Activated T-cell treated with anti-CD3 and anti-CD28 coated beads for 24 hours (primary cell): ENCODE data around the gene PKD1L1.

Source experiments
- DNase-seq: peaks from one replicate; pipeline ENCODE4 v3.0.0-alpha.2; 2020; ENCODE audit warnings: low read depth

Gene PKD1L1

DNA sequence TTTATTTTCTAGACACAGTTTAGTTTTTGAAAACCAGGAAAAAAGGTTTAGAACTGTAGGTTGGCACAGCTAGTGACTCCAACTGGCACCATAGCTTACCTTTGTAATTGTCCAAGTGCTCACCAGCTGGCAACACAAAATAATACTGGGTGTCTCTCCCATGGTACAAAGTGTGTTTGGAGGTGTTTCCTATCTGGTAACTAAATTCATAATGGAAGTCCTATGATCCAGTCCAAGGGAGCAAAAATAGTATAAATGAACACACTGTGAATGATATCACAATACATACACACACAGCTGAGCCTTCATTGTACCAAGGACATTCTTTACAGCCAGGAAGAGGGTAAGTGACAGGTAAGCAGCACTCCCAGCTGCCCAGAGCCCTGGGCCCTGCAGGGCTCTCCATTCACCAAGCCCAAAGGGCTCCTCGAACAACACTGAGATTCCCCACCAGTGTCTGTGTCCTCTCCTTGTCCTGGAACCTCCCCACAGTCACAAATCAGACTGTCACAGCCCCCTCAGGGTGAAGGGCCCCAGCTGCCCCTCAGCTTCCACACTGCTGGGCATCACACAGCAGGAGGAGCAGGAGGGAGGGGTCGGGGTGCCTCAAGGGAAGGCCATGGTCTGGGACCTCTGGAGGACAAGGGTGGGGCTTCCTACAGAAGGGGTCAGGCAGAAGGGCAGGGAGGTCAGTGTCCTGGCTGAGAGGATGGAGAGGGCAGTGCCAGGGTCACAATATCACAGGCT, 72.1 kb downstream of the PKD1L1 start:
- DNase-seq, result no peak

DNA sequence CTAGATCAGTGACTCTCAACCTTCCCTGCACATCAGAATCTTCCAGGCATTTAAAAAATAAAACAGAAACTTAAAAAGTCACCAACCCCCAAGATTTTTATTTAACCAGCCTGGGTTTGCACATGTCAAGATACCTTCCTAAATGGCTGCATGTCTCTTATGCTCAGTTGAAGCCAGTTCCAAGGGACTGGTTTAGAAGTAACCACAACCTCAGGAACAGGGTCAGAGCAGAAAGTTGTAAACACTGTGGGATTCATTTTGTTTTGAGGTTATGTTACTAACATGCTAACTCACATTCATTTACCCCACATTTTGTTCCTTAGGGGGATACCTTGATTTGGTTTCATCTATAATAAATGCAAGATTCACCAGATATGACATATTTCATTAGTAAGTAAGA, 72.9 kb downstream of the PKD1L1 start:
- DNase-seq, result no peak

DNA sequence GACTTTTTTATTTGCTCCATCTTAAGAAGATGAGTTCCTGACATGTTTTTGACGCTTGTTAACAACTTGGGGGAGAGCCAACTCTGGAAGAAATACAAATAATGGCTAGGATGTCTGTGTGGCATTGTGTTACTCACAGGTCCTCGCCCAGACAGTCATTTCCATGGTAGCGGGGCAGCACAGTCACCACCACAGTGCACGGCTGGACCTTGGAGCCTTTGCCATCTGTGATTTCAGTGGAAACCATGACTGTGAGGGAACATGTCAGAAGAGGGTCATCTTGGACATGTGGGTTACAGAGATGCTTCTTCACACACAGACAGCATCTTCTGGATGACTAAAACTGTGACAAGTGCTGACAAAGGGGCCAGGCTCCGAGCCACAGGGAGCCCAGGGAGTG, 74.5 kb downstream of the PKD1L1 start:
- no peak for DNase-seq

DNA sequence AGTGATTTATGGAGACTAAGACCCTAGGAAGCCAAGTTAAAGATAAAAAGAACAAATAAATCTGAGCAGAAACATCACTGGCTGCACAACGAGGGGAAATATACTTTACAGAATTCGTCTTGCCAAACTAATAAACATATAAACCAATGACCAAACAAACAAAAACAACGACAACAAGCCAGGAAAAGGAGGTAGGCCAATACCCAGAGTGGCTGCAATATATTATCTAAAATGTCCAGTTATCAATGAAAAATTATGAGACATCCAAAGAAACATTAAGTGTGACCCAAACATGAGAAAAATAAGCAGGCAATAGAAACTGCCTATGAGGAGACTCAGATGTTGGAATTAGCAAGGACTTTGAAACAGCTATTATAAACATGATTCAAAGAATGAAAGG, 81.0 kb downstream of the PKD1L1 start:
- DNase-seq, result no peak

DNA sequence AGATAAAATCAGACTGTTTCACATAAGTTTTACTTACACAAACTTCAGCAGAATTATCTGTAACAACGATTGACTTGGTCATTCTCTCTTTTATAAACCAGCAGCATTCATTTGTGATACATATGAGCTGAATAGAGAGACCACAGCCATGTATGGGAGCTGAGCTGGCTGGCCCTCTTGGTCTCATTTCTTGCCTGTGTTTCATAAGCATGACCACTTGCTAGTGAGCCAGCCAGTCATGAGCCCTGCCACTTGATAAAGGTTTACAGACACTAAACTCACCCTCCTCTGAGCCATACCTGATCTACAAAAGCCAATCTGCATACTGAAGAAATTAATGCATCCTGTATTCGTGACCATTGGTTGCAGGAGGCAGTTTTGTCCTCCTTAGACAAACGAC, 82.1 kb downstream of the PKD1L1 start:
- no peak for DNase-seq

DNA sequence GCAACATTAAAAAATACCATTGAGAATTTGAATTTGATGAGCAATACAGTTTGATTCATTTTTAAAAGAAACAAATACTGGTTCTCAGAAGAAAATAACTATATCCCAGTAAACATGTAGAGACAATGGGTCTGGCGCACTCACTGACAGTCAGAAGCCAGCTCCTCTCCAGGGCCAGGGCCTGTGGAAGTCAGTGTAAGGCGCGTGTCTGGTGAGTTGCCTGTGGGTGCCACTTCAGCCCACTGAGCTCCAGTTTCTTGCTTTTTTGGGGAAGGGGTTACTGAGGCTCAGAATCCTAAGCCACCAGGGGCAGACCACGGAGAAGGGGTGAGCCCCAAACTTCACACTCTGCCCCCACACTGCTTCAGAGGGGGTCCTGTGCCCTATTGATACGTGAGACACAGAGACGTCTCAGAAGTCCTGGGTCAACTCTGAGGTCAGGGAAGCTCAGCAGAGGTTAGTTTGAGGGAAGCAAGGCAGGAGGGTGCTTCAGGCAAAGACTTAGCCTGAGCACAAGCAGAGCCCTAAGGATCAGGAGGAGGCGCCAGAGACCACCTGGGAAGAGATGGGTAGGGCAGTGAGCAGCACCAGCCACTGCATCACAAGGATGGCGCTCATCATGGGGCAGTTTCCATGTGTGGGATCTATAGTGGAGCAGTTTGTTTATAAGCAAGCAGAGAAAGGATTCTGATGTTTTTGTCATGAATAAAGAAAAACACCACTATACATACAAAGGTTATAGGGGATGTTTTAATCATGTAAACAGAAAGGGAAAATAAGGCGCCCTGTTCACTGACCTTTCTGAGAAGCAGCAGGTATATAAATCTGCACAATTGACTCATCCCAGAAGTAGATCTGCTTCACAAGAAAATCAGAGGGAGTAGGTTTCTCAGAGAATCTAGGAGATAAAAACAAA, 95.7 kb downstream of the PKD1L1 start:
- DNase-seq, result no peak

DNA sequence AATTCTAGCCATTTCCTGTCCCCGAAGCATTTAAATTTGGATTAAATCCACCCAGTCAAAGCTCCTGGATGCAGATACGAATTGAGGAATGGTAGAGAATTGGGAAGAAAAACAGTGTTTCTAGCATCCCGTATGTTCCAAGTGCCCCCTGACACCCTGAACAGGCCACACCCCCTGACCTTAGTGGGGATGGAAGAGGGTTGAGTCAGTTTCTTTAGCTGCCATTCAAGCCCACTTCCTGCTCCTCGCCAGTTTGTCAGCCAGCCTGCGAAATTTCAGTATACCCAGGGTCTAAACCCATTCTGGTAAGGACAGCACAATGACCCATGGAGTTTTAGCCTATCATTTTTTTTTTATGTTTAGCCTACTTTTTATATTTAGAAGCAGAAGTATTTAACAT, 101.1 kb downstream of the PKD1L1 start:
- no peak for DNase-seq

DNA sequence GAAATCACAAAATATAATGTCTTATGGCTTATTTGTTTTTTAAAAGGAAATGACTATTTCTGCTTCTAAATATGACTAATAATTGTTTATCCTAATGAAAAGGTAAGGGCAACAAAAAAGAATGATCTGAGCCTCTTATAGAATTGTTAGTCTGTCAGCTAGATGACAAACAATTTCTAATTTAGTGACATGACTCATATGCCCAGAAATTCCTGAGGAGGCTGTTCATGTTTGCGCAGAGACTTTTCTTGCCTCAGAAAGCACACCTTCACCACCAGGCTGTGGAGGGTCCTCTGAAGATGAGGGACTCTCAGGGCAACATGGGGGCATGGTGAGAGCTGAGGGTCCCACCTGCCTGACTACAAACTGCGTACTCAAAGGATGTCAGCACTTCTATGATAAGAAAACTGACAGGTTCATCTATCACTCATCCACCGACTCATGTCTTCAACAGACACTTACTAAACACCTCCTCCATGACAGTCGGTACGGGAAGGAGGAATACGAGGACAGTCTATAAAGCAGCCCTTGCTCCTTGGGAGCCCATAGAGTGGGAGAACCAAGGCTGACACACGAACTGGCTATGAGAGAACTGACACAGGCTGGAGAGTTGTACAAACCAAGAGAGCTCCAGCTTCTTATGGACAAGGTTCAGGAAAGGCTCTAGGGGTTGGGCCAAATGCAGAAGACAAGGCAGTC, 102.0 kb downstream of the PKD1L1 start:
- DNase-seq, result no peak

DNA sequence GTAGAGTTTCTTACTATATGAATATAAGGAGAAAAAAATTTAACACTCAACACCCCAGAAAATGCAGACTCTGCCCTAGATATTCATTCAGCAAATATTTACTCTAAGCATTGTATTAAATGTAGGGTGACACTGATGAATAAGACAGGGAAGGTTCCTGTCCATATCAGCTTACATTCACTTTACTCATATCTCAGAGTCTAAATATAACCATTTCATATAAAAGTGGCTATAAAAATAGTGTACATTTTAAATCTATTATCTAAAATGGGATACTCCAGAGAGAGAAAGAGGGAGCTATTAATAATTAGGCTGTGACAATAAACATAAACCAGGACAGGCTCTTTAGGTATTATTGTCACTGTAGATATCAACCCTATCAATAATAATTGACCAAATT, 104.0 kb downstream of the PKD1L1 start:
- no peak for DNase-seq

DNA sequence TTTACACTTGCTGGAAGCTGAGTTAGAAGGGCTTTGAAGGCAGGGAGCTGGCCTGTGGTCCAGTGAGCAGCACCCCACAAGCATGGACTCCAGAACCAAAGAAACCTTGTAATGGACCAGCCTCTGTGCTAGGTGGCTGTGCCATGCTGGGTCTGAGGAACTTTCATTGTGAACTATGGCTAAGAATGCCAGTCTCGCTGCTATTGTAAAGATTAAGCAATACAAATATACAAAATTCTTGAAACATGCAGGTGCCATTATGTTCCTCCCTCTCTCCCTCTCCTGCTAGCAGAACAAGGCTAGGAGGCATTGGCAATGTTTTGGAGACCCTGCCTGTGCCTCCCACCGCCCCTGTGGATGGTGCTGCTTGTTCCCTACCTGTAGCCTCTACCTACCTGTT, 105.0 kb downstream of the PKD1L1 start:
- DNase-seq, result no peak

DNA sequence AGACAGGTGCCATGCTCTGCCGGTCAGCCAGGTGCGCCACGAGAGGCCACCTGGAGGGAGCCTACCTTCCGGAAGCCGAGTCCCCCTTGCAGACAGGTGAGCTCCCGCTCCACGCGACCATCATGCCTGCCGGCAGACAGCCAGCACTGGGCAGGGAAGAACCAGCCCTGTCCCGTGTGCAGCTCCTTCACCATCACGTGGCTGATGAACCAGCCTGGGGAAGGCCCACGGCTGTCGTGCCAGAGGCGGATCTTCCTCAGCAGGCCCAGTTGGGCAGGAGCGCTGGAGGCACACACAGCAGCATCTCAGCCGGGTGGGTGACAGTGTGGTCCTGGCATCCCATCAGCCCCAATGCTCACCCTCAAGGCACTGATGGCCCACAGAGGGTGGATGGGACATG, 108.9 kb downstream of the PKD1L1 start:
- DNase-seq, result no peak

DNA sequence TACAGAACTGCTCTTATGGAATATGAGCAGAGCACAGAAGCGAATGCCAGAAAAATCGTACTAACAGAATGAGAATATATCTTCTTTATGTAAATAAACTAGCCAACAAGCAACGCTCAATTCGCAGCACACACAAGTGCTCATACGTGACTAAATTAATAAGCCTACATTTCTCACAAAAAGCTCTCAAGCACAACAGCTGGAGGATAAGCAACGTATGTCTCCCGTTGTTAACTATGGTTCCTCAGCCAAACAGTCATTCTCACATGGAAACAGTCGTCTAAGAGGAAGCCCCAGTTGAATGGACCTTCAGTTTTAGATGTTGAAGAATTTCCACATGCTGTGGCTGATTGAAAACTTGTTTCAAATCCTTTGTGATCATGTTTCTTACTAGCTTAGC, 110.4 kb downstream of the PKD1L1 start:
- DNase-seq, result no peak

DNA sequence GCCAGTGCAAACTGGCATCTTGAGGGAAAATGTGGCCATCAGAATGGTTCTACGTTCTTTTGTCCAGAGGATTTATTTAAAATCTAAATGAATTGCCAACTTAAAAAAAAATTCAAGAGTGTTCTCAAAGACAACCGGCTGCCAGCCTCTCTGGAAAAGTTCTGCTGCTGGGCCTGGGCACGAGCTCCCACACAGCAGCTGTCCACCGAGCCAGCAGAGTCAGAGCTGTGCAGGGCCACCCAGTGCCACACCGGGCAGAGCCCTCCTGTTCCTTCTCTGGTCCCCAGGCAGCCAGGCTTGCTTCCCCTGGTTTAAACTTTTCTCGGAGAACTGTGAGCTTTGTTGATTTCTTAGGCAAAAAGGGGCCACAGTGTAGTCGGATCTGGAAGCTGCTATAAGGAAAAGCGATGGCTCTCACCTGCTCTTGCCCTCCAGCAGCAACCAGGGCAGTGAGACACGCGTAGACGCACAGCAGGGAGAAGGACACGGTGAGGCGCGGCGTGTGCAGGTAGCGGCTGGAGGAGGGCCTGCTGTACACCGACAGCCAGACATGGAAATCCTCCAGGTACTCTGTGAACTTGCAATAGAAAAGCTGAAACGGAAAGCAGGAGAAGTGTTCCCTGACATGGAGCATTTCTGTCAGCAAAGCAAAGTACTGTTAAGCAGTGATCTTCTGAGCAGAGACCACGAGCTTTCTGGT, 111.6 kb downstream of the PKD1L1 start:
- DNase-seq, result no peak

DNA sequence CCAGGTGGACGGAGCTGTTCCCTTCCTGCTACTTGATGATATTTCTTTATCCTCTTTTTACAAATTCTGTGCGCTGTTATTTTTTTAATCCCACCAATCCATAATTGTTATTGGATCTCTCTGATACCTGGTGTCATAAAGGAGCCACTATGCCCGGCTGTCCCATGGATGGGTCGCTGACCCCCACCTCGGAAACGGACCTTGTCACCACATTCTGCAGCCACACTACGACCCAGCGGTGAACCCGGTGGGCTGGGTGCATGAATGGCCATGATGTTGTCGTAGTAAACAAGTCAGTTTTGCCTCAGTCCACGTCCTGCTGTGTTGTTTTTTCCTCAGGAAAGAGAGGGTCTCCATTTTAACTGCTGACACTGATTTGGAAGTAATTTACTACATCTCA, 112.2 kb downstream of the PKD1L1 start:
- no peak for DNase-seq

DNA sequence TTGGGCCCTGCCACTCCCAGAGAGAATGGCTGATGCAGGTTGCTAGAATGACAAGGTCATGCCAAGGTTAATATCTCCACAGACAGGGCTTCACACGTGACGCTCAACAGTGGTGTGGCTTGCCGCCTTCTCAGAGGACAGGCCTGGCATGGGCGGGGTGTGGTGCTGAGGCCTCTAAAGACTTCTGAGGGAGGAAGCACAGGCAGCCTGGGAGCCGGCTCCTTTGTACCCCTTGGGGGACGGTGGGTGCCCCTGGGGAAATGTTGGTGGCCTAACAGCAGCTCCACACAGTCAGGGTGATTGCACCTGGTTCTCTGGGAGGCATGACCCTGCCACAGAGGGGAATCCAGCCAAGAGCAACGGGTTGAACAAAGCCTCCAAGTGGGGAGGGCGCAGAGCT, 115.1 kb downstream of the PKD1L1 start:
- no peak for DNase-seq

DNA sequence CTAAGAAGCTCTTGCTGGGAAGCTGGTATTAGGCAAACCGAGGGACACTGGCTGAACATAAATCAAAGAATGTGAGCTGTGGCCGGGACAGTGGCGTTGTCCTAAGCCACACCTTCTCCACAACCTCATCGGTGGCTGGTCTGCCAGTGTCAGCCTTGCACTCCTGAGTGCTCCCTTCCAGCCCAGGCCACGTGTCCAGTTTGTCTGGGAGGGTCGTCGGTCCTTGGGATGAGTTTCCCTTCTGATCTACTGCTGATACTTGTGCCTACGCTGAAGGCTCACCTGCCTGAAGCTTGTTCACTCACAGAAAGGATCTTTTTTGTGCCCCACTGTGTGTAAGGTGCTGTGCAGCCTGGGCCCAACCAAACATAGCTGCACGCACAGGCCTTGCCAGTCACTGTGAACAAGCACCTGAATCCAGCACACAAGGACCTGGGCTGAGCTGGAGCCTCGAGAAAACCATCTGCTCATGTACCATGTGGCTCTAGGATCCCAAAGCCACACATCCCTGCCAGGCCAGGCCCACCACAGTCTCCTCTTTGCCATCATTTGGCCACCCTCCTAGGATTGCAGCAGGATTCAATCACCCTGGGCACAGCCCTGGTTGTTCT, 116.1 kb downstream of the PKD1L1 start:
- no peak for DNase-seq

DNA sequence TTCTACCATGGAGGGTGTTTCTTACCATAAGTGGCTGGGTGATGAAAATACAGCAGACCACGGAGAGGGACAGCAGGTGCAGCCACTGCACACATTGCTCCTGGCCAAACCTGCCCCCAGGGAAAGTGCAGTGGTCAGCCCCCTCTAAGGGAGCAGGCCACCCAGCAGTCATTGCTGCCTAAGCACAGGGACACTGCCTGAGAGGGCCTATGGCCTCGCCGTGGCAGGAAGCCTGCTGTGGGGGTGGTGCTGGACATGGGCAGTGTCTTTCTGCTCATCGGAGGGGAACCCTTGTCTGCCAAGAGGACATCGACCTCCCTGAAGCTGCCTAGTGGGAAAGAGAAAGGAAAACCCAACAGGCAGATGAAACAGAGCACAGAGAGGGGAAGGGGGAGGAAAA, 118.3 kb downstream of the PKD1L1 start:
- no peak for DNase-seq

DNA sequence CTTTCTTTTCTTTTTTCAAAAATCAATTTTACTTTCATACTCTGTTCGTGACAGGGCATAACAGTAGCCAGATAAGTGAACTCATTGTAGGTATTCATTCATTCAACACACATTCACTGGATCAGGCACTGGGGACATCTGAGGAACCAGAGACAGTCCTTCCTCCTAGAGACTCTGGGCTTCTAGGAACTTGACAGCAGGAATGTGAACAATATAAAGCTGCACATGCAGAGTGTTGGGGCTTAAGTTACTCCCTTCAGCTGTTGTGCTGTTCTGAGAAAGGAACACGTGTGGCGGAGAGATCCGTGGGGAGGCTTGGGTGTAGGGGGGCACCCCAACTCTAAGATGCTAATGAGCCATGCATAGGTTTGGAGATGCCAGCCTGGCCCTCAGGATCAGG, 120.4 kb downstream of the PKD1L1 start:
- DNase-seq, result no peak

DNA sequence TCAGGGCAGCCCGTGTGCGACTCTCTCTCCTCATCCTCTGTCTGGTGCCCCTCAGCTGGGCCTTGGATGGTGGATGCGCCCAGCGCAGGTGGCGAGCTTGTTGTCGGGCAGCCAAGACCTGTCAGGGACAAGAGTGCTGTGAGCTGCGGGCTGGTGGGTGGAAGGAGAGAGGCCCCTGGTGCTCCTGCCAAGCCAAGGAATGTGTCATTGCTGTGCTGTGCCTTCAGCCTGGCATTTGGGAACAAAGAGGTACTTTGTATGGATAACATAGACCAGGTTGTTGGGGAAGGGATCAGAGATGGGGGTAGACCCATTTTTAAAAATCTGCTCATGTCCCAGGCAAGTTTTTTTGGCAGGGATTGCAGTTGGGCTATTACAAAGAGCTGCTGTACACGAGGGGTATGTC, 120.9 kb downstream of the PKD1L1 start:
- no peak for DNase-seq

DNA sequence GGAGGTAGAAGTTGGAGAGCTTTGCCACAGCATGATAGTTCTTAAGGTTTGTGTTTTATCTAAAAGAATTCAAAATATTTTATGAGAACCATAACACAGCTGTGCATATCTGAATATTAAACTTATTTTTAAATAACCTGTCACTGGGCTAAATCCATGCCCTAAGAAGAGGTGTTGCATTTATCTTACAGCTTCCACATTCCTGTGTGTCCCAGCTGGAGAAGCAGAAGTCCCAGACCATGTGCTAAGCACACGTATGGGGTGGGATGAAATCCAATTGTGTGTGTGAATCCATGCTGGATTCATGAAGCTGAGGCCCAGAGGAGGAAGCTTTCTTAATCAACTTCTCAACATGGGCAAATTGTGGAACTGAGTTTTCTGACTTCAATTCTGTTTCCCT, 121.5 kb downstream of the PKD1L1 start:
- DNase-seq, result no peak

DNA sequence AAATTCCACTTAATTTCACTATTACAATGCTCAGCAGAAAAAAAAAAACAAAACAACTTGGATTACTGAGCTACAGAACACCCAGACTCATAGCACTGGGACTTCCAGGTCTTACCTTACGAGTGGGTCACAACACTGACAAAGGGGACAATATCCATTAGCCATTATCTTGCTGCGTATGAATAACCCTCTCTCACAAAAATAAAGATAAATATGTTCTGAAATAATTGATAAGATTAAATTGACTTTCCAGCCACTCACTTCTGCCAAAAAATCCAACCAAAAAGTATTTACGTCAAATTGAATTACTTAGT, 128.7 kb downstream of the PKD1L1 start:
- DNase-seq, result no peak
